Stimulated activated CD8-positive, alpha-beta memory T cell treated with anti-CD3 and anti-CD28 coated beads, Interleukin-4, amount 100 ng/mL, for 1 hour (primary cell): ENCODE measurements around the gene SYCE3.
"Not testable (repeated sequence)": the region's sequence is repeated elsewhere in the genome, so short reads cannot be mapped to it uniquely, and the experiment has no call there.

Source experiments
- DNase-seq, 2 donors: peaks; one replicate each; pipeline ENCODE4 v3.0.0-alpha.2; 2020; ENCODE audit warnings: low read depth in 2 of 2, low spot score in 1 of 2

Gene SYCE3

DNA sequence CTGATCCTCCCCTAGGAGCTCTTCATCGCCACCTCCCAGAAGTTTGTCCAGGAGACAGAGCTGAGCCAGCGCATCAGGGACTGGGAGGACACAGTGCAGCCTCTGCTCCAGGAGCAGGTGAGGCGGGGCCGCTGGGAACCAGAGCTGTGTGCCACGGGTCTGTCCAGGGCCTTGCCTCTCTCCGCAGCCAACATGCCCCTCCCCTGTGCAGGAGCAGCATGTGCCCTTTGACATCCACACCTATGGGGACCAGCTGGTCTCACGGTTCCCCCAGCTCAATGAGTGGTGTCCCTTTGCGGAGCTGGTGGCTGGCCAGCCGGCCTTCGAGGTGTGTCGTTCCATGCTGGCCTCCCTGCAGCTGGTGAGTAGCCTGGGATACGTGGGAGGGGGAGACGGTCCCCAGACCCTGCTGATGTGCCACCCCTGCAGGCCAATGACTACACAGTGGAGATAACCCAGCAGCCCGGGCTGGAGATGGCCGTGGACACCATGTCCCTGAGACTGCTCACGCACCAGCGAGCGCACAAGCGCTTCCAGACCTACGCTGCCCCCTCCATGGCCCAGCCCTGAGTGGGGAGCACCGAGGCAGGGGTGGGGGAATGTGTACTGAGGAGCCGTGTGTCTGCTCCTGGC is 39.8 kb downstream of the SYCE3 start:
- no peak for DNase-seq

DNA sequence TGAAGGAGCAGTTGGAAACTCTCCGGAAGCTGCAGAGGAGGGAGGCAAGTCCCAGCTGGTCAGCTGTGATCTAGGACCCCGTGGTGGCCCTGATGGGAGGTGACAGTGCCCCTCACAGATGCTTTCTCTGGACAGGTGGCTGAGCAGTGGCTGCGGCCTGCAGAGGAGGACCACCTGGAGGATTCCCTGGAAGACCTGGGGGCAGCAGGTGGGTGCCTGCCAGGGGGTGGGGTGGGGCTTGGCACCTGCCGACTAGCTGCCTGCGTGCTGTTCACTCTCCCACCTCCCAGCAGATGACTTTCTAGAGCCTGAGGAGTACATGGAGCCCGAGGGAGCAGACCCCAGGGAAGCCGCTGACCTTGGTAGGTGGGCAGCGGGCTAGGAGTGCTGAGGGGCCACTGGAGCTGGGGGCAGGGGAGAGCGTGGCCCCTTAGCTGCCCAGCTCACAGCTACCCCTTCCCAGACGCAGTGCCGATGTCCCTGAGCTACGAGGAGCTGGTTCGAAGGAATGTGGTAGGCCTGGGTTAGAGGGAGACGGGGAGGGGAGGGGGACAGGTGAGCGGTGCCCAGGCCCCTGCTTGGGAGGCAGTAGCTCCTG is 40.4 kb downstream of the SYCE3 start:
- no peak for DNase-seq

DNA sequence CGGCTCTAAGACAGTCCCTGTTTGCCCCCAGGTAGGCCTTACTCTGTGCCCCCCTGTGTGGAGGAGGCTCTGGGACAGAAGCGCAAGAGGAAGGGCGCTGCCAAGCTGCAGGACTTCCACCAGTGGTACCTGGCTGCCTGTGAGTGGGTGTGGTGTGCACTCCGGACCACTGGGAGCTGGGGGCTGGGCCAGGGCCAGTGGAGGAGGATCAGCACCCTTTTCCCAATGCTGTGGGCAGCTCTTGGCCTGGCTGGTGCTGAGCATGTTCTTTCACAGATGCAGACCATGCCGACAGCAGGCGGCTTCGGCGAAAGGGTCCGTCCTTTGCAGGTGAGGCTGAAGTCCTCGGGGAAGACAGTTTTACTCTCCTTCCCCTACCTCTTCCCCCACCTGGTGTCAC is 41.0 kb downstream of the SYCE3 start:
- DNase-seq, result no peak

- no peak for DNase-seq
Observed at GRCh38 chr22:50520826-50521453, 41.8 kb downstream of the SYCE3 start.

DNA sequence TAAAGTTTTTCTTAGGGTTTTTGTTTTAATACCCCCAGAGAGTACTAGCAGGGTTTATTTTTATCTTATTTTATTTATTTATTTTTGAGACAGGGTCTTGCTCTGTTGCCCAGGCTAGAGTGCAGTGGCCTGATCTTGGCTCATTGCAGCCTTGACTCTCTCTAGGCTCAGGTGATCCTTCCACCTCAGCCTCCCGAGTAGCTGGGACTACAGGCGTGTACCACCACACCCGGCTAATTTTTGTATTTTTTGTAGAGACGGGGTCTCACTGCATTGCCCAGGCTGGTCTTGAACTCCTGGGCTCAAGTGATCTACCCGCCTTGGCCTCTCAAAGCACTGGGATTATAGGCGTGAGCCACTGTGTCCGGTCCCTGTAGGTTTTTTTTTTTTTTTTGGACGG is 42.5 kb downstream of the SYCE3 start:
- not testable (repeated sequence) for DNase-seq

DNA sequence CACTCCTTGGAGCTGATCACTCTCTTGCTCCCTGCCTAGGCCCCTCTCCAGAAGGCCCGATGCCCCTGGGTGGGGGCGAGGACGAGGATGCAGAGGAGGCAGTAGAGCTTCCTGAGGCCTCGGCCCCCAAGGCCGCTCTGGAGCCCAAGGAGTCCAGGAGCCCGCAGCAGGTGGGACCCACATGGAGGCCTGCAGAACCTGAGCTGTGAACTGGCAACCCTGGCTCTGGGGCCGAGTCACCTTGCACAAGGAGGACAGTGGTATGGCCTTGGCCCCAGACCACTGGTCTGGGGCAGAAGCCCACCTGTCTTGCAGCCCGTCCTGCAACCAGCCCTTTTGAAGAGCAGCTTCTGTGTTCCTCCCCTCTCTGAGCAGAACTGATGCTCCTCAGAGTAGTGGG is 43.6 kb downstream of the SYCE3 start:
- DNase-seq, result no peak

DNA sequence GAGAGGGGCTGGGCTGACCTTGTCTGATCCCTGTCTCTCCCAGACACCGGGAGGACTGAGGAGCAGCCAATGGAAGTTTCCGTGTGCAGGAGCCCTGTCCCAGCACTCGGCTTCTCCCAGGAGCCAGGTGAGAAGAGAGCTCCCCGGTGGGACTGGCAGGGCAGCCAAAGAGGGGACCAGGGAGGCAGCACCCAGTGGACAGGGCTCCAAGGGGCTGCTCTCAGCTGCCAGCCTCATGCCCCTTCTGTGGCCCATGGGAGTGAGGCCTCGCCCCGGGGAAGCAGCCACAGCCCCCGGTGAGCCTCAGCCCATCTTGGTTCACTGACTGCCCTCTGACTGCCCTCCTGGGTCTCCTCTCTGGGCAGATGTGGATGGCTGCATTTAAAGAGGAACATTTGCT is 44.1 kb downstream of the SYCE3 start:
- DNase-seq, result no peak

- no peak for DNase-seq
Observed at GRCh38 chr22:50517495-50518260, 45.0 kb downstream of the SYCE3 start.

DNA sequence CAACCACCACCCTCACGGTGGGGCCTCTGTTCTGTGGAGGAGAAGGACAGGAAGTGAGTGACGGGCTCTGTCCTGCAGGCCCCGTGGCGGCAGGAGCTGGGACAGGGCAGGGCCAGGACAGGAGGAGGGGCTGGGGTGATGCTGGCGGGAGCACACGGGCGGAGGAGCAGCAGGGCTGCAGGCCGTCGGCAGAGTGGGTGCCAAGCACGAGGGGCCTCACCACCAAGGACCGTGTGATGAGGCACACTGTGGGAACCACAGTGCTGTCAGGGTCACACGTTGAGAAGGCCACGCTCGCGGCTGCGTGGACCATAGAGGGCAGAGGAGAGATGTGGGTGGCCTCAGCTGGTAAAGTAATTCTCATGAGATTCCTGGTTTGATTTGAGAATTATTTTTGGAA is 45.8 kb downstream of the SYCE3 start:
- DNase-seq, result no peak

DNA sequence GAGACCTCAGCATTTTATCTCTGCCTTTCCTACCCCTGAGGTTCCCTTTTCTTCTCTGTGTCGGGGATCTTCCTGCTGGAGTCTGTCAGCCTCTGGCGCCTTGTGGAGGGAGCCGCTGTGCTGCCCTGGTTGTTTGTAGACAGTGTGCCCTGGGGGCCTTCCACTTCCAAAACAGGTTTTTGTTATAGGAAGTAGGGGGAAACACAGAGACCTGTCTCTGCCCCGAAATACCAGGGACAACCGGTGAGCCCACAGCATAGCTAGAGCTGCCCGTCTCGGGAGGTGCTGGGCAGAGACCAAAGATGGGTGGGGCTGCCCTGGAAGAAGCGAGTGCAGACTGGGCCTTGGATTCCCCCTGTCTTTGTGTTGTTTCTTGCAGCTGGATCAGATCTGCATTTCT is 46.7 kb downstream of the SYCE3 start:
- no peak for DNase-seq

- no peak for DNase-seq
Observed at GRCh38 chr22:50513175-50513574, 49.5 kb downstream of the SYCE3 start.

DNA sequence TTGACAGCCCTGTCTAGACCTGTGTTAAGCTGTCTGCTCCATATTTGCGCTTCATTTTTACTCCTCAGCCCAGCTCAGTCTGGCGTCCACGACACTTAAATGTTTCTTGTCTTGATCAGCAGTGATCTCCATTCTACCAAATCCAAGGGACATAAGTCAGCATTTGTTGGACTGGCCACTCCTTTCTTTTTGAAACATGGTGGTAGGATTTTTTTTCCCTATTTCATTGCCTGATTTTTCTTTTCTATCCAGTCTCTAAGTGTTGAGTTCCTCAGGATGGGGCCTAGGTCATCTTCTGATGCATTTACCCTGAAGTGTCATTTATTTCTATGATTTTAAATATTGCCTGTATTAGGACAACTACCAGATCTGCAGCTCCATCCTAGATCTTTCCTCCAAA is 53.8 kb downstream of the SYCE3 start:
- DNase-seq, result no peak

- peak; percentile 97 to 98 for DNase-seq
Observed at GRCh38 chr22:50507991-50508884, 54.5 kb downstream of the SYCE3 start, which contains the start of gene NCAPH2. Gene NCAPH2 (plus strand): TSS chr22:50508224. CDS start chr22:50508338, 114 bp downstream.

- DNase-seq, result peak; percentile 85 to 89
Observed at GRCh38 chr22:50507421-50507990, 55.2 kb downstream of the SYCE3 start, which contains the start of gene LMF2. Gene LMF2 (minus strand): TSS chr22:50507702. CDS start chr22:50507675, 27 bp downstream.

- DNase-seq, result no peak
Observed at GRCh38 chr22:50506611-50507420, 55.9 kb downstream of the SYCE3 start.

DNA sequence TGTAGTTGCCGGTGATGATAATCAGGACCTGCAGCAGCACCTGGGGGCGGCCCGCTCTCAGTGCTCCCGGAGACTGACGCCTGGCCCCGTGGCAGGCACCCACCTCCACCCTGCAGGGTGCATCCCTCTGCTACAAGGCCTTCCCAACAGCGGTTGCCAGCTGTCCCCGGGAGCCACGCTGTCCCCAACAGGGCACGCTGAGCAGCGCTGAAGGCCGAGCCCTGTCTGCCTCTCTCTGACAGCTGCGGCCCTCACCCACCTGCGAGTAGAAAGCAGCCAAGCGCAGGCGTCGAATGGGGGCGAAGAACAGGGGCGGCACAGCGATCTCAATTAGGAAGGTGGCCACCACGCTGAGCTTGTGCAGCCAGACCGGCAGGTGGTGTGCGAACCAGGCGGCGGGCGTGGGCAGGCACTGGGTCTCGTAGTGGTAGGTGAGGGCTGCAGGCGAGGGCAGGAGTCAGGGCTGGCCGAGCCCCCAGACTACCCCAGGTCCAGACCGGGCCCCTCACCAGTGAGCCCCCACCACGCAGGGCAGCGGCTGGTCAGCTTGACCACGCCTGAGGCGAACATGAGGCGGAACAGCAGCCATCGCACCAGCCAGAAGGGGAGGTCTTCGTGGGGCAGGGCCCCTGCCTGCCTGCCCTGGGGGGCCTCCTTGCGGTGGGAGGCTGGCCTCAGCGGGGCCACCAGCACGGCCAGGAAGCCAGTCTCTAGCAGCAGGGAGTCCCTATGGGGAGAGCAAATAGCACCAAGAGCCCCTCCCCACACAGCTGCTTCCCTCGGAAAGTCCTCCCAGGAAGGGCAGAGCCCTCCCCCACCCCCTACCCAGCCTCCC is 56.7 kb downstream of the SYCE3 start:
- DNase-seq, result no peak

GRCh38 chr22:50505276-50505775 is 57.4 kb downstream of the SYCE3 start:
- DNase-seq, result no peak

- DNase-seq, result no peak
Observed at GRCh38 chr22:50504369-50505211, 58.1 kb downstream of the SYCE3 start.
